Measurements from ENCODE around the gene ETFBKMT.

DNA sequence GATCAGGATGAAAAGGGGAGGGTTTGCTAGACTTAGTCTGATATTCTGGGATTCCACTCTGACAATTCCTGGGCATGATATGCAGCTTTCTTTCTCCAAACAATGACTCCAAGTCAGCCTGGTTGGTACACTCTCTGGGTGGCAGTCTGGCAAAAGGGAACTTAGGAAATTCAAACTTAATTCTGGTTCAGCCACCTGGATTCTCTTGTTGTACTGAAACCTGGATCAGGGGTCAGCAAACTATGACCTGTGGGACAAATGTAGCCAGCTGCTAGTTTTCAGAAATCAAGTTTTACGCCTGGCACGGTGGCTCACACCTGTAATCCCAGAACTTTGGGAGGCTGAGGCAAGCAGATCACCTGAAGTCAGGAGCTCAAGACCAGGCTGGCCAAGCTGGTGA lies 63.1 kb downstream of the ETFBKMT start:
- TF ChIP-seq, protein P1, sequence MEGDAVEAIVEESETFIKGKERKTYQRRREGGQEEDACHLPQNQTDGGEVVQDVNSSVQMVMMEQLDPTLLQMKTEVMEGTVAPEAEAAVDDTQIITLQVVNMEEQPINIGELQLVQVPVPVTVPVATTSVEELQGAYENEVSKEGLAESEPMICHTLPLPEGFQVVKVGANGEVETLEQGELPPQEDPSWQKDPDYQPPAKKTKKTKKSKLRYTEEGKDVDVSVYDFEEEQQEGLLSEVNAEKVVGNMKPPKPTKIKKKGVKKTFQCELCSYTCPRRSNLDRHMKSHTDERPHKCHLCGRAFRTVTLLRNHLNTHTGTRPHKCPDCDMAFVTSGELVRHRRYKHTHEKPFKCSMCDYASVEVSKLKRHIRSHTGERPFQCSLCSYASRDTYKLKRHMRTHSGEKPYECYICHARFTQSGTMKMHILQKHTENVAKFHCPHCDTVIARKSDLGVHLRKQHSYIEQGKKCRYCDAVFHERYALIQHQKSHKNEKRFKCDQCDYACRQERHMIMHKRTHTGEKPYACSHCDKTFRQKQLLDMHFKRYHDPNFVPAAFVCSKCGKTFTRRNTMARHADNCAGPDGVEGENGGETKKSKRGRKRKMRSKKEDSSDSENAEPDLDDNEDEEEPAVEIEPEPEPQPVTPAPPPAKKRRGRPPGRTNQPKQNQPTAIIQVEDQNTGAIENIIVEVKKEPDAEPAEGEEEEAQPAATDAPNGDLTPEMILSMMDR (IDR thresholded peaks at IDR 0.05; ENCODE audit: borderline replicate concordance, extremely low read depth, low read length, poor library complexity, severe bottlenecking): no peak
- no peak for TF ChIP-seq EZH2 (IDR thresholded peaks at IDR 0.05; ENCODE audit: borderline replicate concordance, low read depth, low read length, severe bottlenecking)

Measured in DND-41 (cell line).